GM12801 (cell line): ENCODE measurements around the gene SPG7.

Source experiments
- CTCF ChIP-seq: IDR thresholded peaks from one replicate; pipeline ENCODE4 v1.5.1; 2011; ENCODE audit warnings: control low read depth; ENCODE audit not compliant: insufficient read length; ENCODE audit errors: extremely low read depth

SPG7 gene

DNA sequence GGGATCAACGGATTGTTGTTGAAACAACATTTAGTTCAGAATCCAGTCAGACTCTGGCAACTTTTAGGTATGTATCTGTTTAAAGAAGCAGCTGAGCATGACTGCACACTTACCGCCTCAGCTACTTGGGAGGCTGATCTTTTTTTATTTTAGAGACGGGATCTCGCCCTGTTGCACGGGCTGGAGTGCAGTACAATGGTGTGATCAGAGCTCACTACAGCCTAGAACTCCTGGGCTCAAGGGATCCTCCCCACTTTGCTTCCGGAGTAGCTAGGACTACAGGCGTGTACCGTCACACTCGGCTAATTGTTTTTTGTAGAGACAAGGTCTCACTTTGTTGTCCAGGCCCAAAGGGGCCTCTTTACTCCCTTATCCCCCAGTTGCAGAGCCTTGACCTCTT is 2.3 kb downstream of the SPG7 start:
- TF ChIP-seq CTCF, result no peak

DNA sequence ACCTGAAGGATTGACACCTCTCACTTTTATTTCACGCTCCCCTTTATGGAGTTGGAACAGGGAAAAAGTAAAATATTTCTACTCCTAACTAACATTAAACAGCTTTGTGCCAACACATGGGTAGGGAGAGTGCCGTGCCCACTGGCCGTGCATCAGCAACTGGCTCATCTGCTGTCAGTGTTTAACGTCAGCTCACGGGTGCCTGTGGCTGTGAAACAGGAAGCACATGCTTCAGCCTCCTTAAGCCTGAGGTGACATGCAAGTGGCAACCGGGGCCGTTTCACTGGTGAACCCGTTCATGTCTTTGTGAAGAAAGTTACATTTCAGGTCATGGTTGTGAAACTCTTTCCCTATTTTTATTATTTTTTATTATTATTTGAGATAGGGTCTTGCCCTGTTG is 3.2 kb downstream of the SPG7 start:
- TF ChIP-seq CTCF, result no peak

DNA sequence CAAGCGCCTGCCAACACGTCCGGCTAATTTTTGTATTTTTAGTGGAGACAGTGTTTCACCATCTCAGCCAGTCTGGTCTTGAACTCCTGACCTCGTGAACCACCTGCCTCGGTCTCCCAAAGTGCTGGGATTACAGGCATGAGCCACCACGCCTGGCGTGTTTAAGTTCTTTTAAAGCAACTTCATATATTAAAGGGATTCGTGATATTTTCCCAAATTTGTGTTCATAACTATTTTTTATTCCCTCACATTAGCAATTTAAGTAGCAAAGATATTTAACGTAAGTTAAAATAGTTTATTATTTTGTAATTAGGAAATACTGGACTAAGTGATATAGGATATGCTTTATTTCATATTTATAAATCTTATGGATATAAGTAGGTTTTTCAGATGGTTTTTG is 4.2 kb downstream of the SPG7 start:
- TF ChIP-seq CTCF, result no peak

DNA sequence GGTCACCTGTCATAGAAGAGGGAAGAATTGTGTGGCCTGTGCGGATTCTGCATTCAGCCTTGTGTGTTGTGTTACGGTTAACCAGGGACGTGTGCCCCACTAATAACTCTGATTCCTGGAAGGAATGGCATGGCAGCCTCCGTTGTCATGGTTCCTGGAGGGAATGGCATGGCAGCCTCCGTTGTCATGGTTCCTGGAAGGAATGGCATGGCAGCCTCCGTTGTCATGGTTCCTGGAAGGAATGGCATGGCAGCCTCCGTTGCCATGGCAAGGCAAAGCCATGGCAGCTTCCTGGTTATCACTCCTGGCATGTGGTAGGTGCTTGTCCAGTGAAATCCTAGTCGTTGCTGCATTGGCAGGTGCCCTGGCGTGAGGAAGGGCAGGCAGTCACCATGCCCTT is 8.9 kb downstream of the SPG7 start:
- TF ChIP-seq CTCF, result no peak

DNA sequence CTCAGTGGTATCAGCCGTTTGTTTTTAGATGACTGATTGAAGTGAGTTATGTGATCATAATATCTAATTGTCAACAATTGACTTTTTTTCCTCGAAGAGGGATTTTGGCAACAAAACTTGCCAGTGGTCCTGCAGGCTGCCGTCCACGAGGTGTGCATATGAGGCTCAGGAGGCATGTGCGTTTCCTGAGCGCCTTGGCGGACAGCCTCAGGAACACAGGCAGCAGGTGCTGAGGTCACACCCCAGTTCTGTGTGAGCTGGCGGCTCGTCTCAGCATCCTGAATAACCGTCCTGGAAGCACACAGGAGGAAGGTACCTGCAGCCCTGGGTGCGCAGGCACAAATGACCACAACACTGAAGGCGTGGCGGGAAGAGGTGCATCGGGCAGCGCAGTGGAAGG is 11.7 kb downstream of the SPG7 start:
- TF ChIP-seq CTCF, result no peak

GRCh38 chr16:89522287-89522686 is 14.1 kb downstream of the SPG7 start:
- no peak for TF ChIP-seq CTCF

DNA sequence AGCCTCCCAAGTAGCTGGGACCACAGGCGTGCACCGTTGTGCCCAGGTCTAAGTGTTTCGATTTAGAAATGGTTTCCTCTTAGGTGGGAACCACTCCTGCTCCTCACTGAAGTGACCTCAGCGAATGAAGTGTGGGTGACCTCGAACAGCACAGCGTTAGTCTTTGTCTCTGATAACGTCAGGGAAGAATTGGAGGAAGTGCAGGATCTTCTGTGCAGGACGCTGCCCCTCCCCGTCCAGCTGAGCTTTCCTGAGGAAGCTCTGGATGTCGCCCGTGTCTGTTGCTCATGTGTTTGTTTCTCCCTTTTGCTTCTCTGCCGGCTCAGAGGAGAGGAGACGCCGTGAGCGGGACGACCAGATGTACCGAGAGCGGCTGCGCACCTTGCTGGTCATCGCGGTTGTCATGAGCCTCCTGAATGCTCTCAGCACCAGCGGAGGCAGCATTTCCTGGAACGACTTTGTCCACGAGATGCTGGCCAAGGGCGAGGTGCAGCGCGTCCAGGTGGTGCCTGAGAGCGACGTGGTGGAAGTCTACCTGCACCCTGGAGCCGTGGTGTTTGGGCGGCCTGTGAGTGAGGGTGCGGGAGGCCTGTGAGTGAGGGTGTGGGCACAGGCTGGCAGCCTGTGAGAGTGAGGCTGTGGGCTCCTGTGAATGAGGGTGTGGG is 15.6 kb downstream of the SPG7 start:
- no peak for TF ChIP-seq CTCF
